SK-N-MC (cell line): Measurements from ENCODE around the gene RASSF1.
"Not testable (repeated sequence)": the region's sequence is repeated elsewhere in the genome, so short reads cannot be mapped to it uniquely, and the experiment has no call there.

ENCODE experiments used
- DNase-seq: peaks from one replicate; pipeline ENCODE4 v3.0.0-alpha.2; 2011; ENCODE audit warnings: low read depth, low spot score
- H3K27ac ChIP-seq: fragments of 200-600 bp; sonication (generic); 2 replicates; pipeline ENCODE4 v1.5.1; 2016; ENCODE audit warnings: mixed run types
- H3K36me3 ChIP-seq: fragments of 200-600 bp; sonication (generic); 2 replicates; pipeline ENCODE4 v1.6.1; 2017; ENCODE audit warnings: antibody characterized with exemption, low read length, mixed read lengths; ENCODE audit not compliant: insufficient read depth
- H3K4me3 ChIP-seq: fragments of 200-600 bp; sonication (generic); 2 replicates; pipeline ENCODE4 v1.5.1; 2016
- H3K9ac ChIP-seq: fragments of 200-600 bp; sonication (generic); 2 replicates; pipeline ENCODE4 v1.8.0; 2017; ENCODE audit warnings: mixed run types, mixed read lengths; ENCODE audit not compliant: insufficient read length
- H3K9me3 ChIP-seq: fragments of 200-600 bp; sonication (generic); 2 replicates; pipeline ENCODE4 v1.6.1; 2017; ENCODE audit warnings: low read depth, mild to moderate bottlenecking, antibody characterized with exemption, low read length, moderate library complexity, mixed read lengths
- EZH2 ChIP-seq: fragments of 200-600 bp; sonication (generic); IDR thresholded peaks from one replicate; pipeline ENCODE4 v1.6.1; 2017; ENCODE audit warnings: antibody characterized with exemption
- FOXP2 ChIP-seq: optimal IDR thresholded peaks from 2 replicates; pipeline ENCODE3; 2011; ENCODE audit warnings: mild to moderate bottlenecking, moderate library complexity; ENCODE audit not compliant: insufficient read depth; ENCODE audit errors: extremely low read length, control extremely low read depth
- POLR2AphosphoS5 ChIP-seq: IDR thresholded peaks from 2 replicates; pipeline ENCODE4 v1.6.1; 2012; ENCODE audit warnings: mild to moderate bottlenecking, low read depth, low read length, borderline replicate concordance

RASSF1 gene

GRCh38 chr3:50316657-50317242, 23.9 kb downstream of the RASSF1 start:
- Histone ChIP-seq H3K9ac (no peak overlapping the region), H3K27ac (no peak overlapping the region)

GRCh38 chr3:50314816-50315215, 25.8 kb downstream of the RASSF1 start:
- no peak overlapping the region for H3K4me3 ChIP-seq
- H3K9me3 ChIP-seq: no peaks in the 10 kb centered on the region
- peaks cover 15% of the 10 kb centered on the region; the same call in 1 of the 2 replicates for H3K36me3 ChIP-seq
- no peak overlapping the region for H3K27ac ChIP-seq
- DNase-seq: no peak
- H3K9ac ChIP-seq: no peak overlapping the region
- TF ChIP-seq EZH2 (no peak), POLR2AphosphoS5 (no peak), FOXP2 (no peak)

More at GRCh38 chr3:50316657-50317242, 23.9 kb downstream of the RASSF1 start:
- no peak for DNase-seq
- H3K4me3 ChIP-seq: no peak overlapping the region
- peaks cover 15% of the 10 kb centered on the region; the same call in 1 of the 2 replicates for H3K36me3 ChIP-seq
- TF ChIP-seq POLR2AphosphoS5 (no peak), FOXP2 (no peak), EZH2 (no peak)
- no peaks in the 10 kb centered on the region for H3K9me3 ChIP-seq

DNA sequence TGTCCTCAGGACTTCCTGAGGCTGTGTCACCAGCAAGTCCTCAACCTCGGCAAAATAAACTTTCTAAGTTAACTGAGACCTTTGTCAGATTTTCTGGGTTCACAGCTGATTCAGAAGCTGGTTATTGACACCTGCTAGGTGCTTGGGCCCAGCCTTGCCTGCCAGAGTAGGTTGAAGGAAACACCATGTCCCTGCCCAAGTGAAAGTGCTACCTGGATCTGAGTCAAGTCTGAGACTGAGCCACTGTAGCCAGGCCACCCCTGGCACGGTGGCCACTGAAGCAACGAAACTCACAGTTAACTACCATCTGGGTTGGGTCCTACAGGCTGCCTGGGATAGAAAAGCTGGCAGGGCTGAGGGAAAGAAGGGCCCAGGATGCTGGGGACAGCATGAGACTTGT, 26.3 kb downstream of the RASSF1 start:
- Histone ChIP-seq H3K27ac (no peak overlapping the region), H3K36me3 (peaks cover 12% of the 10 kb centered on the region; the same call in 1 of the 2 replicates), H3K9me3 (no peaks in the 10 kb centered on the region), H3K4me3 (no peak overlapping the region), H3K9ac (no peak overlapping the region)
- DNase-seq: no peak
- TF ChIP-seq FOXP2: no peak
- TF ChIP-seq EZH2: no peak
- TF ChIP-seq POLR2AphosphoS5: no peak

DNA sequence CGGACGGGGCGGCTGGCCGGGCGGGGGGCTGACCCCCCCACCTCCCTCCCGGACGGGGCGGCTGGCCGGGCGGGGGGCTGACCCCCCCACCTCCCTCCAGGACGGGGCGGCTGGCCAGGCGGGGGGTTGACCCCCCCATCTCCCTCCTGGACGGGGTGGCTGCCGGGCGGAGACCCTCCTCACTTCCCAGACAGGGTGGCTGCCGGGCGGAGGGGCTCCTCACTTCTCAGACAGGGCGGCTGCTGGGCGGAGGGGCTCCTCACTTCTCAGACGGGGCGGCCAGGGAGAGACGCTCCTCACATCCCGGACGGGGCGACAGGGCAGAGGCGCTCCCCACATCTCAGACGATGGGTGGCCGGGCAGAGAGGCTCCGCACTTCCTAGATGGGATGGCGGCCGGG, 28.6 kb downstream of the RASSF1 start:
- not testable (repeated sequence) for H3K9me3 ChIP-seq, H3K36me3 ChIP-seq, DNase-seq, H3K27ac ChIP-seq, H3K9ac ChIP-seq, H3K4me3 ChIP-seq

- no peak for DNase-seq
- Histone ChIP-seq H3K9ac (no peak overlapping the region), H3K4me3 (no peak overlapping the region), H3K9me3 (no peaks in the 10 kb centered on the region), H3K36me3 (no peaks in the 10 kb centered on the region), H3K27ac (no peak overlapping the region)
- no peak for TF ChIP-seq FOXP2
Observed at GRCh38 chr3:50304601-50305000, 36.0 kb downstream of the RASSF1 start.

DNA sequence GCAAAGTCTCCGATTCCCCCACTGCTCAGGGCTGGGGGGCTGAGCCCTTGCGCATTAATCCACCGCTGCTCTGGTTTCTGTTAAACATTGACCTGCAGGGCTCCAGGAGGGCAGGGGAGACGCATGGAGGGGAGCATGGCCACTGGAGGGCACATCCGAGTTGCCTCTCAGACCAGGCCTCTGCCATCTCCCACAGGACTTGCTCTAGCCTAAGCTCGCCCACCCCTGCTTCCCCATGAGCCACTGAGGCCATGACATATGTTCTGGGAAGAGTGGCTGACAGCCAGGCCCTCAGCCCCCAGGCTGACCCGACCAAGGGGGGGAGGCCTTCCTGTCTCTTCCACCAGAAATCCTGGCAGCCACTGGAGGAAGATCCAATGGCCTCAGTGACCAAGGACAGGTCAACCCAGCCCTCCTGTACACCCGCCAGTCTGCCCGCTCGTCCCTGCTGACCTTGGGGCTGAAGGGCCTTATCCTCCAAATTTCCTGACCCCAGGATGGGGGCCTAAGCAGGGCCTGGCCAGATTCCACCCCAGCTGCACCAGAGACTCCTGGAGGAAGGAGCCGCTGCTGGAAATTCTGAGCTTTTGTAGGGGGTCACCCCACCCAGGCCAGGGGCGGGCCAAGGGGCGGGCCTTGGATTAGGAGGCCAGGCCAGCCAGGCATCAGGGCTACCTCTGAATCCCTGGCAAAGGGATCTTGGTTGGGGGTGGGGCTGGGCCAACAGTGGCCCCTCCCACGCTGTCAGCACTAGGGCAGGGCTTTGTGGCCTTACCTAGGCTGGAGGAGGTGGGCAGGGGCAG, 37.4 kb downstream of the RASSF1 start, which contains the start of gene HYAL1:
Gene HYAL1 (minus strand): TSS at position 562 of the 803 bp plus-strand sequence. CDS start 618 bp downstream, outside the sequence.
- TF ChIP-seq FOXP2 (no peak), EZH2 (no peak), POLR2AphosphoS5 (no peak)
- no peaks in the 10 kb centered on the region for H3K36me3 ChIP-seq
- H3K9ac ChIP-seq: no peak within 1 kb of the TSS
- H3K9me3 ChIP-seq: no peaks in the 10 kb centered on the region
- no peak for DNase-seq
- H3K4me3 ChIP-seq: no peak within 1 kb of the TSS
- no peak within 1 kb of the TSS for H3K27ac ChIP-seq

DNA sequence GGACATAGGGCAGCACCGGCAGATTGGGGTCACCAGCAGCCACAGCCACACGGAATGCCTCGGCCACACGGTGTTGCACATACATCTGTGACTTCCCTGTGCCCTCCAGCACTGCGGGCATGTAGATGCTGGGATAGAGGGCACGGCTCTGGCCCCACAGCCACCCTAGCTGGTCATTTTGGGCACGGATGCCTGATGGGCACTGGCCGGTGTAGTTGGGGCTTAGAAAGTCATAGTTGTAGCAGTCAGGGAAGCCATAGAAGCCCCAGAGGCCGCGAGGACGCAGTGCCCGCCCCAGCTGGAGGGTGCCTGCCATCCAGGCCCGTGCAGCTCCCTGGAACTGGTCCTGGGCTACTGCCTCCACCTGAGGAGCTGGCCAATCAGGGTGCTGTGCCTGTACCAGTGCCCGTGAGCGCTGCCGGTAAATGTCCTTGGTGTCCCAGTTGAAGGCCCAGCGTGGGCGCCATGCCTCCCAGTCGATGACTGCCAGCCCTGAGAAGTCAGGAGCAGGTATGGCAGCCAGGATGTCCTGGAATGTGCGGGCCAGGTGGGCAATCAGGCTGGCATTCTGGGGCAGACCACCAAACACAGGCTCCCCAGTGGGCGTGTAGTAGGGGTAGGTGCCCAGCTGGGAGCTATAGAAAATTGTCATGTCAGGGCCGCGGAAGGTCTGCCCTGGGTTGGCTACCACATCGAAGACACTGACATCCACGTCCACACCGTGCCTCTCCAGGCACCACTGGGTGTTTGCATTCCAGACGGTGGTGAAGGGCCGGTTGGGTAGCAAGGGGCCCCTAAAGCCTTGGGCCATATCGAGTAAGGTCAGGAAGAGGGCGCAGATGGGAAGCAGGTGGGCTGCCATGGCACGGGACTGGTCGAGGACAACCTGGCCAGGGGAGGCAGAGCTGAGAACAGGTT, 38.3 kb downstream of the RASSF1 start:
- DNase-seq: no peak
- Histone ChIP-seq H3K9me3 (no peaks in the 10 kb centered on the region), H3K9ac (no peak overlapping the region), H3K4me3 (no peak overlapping the region), H3K36me3 (no peaks in the 10 kb centered on the region), H3K27ac (no peak overlapping the region)
- TF ChIP-seq POLR2AphosphoS5 (no peak), EZH2 (no peak), FOXP2 (no peak)

- H3K9ac ChIP-seq: no peak overlapping the region
- no peak overlapping the region for H3K4me3 ChIP-seq
- no peaks in the 10 kb centered on the region for H3K9me3 ChIP-seq
- no peak overlapping the region for H3K27ac ChIP-seq
- H3K36me3 ChIP-seq: no peaks in the 10 kb centered on the region
- no peak for DNase-seq
- TF ChIP-seq EZH2 (no peak), POLR2AphosphoS5 (no peak), FOXP2 (no peak)
Observed at GRCh38 chr3:50300681-50301254, 39.9 kb downstream of the RASSF1 start.
